HG02798 (cell line): ENCODE measurements around the gene IRX3.

Experiments used
- ATAC-seq: cut with Tn5 transposase; IDR thresholded peaks from one replicate; pipeline ENCODE4 v1.9.1; 2021; ENCODE audit warnings: mild to moderate bottlenecking; ENCODE audit not compliant: unreplicated experiment, poor library complexity

The IRX3 gene

DNA sequence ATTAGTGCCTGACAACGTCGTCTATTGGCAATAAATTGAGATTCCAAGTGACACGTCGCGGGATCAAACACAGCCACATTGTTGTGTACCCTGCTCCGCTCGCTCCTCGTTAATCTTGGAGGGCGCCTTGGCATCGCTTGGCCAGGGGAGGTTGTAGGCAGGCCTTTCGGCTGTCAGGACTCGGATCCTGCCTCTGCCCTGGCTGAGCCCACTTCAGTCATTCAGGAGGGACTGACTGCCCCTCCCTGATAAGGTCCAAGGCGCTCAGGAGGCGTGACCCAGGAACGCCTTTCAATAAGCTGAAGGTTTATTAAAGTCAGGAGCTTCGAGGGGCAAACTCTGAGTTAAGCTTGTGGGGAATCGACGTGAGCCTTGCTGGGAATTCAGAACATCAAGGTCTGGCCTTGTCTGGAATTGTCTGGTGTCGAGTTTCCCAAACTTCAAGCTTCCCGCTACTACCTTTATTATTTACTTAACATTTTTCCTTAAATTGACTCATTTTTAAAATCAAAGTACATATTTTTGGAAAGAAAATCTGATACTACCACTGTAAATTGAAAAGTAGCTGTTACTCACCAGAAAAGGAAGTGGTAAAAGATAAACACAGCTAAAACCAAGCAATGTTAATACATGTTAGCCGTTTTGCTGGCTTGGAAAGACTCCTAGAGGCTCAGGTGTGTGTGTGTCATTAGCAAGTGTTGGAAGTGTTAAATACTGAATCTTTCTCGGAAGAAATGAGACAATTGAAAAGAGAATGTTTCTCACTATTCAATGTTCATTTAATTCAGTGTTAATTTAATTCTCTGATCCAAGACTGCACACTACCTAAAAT lies 5.3 kb upstream of the IRX3 start:
- ATAC-seq = no peak

GRCh38 chr16:54290833-54291655 lies 4.5 kb upstream of the IRX3 start:
- ATAC-seq = no peak

GRCh38 chr16:54289945-54290832 lies 3.6 kb upstream of the IRX3 start:
- no peak for ATAC-seq

GRCh38 chr16:54289242-54289944 lies 2.8 kb upstream of the IRX3 start:
- ATAC-seq = no peak

- ATAC-seq = no peak
Measured at GRCh38 chr16:54288835-54289241, 2.3 kb upstream of the IRX3 start.

- no peak for ATAC-seq
Measured at GRCh38 chr16:54288030-54288834, 1.6 kb upstream of the IRX3 start.

- no peak for ATAC-seq
Measured at GRCh38 chr16:54287131-54288029, 793 bp upstream of the IRX3 start.

- ATAC-seq = no peak
Measured at GRCh38 chr16:54286090-54286365, 559 bp downstream of the IRX3 start.

DNA sequence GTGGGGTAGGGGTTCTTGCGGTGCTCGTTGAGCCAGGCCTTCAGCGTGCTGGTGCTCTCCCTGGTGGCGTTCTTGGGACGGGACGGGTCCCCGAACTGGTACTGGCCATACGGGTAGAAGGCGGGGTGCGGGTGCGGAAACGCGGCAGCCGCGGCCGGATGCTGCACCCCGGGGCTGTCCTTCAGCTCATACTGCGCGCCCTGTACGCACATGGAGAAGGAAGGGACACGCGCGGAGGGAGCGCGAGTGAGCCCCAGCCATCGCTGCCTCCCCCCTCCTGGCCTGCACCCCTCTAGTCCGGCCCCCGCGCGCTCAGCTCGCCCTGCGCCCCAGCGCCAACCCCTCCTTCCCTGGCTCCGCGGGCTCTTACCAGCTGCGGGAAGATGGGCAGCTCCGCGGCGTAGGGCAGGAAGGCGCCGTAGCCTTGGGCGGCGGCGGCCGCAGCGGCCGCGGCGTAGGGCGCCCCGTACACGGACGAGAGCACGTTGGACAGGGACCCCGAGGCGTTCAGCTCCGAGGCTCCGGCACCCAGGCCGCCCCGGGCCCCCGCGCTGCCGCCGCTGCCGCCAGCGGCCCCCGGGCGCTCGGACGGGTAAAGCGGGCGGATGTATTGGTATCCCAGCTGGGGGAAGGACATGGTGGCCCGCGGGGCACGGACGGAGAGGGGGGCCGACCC lies 1.0 kb downstream of the IRX3 start:
- no peak for ATAC-seq

DNA sequence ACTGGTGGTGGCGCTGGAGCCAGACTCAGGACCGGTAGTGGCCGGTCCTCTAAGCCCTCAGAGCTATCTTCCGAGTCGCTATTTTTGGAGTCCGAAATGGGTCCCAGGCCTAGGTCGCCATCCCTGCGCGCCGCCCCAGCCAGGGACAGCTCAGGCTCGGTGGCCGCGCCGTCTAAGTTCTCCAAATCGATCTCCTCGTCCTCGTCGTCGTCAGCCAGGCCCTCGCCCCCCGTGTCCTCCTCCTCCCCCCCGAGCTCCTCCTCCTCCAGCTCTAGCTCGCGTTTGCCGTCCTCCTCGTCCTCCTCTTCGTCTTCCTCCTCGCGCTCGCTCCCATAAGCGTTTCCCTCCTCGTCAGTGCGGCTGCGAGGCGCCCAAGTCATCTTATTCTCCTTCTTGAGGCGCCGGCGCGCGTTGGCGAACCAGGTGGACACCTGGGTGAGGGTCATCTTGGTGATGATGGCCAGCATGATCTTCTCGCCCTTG lies 1.6 kb downstream of the IRX3 start:
- ATAC-seq = no peak

GRCh38 chr16:54284319-54284930 lies 2.2 kb downstream of the IRX3 start:
- no peak for ATAC-seq

GRCh38 chr16:54283725-54284318 lies 2.8 kb downstream of the IRX3 start:
- no peak for ATAC-seq

- ATAC-seq = no peak
Measured at GRCh38 chr16:54282928-54283724, 3.5 kb downstream of the IRX3 start.

DNA sequence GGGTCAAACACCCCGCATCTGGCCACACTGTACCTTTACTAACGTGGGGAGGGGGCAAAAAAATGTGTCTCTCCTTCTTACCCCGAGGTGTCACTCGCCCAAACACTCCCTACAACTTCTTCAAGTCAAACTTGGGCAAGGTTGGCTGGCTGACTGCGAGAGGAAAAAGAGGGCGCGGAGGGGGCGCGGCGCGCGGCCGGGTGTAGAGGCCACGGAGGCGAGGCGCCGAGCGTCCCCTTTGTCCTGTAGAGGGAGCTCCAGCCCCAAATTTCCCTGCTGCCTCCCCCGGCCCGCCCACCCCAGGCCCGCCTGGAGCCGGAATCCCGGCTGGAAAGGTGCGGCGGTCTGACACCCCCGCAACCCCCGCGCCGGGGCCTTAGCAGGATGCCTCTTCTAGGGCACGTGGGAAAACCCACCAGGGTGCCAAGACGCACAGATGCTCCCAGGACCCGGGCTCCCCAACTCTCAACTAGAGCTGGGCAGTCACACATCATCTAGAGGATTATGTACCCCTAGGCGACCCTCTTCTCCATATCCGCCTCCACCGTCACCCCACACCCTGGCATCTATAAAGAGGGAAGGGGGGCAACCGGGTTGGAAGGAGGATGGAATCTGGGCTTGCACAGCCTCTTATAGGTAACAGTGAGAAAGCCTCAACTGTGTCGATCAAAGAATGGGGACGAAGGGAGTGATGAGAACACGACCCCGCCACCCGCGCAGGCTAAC lies 4.2 kb downstream of the IRX3 start:
- no peak for ATAC-seq

- no peak for ATAC-seq
Measured at GRCh38 chr16:54281535-54282201, 4.9 kb downstream of the IRX3 start.
